ENCODE results near the gene RD3L.
"Not testable (repeated sequence)": the region's sequence is repeated elsewhere in the genome, so short reads cannot be mapped to it uniquely, and the experiment has no call there.

RD3L gene

GRCh38 chr14:103927566-103927965, 14.8 kb downstream of the RD3L start:
- no peak for DNase-seq

- DNase-seq = no peak
Observed at GRCh38 chr14:103925316-103925715, 17.0 kb downstream of the RD3L start.

GRCh38 chr14:103923863-103924262, 18.5 kb downstream of the RD3L start:
- no peak for DNase-seq

GRCh38 chr14:103921855-103922200, 20.5 kb downstream of the RD3L start:
- DNase-seq = not testable (repeated sequence)

GRCh38 chr14:103920981-103921854, 21.1 kb downstream of the RD3L start:
- peak; percentile 81 for DNase-seq

- no peak for DNase-seq
Observed at GRCh38 chr14:103916636-103917262, 25.6 kb downstream of the RD3L start.

GRCh38 chr14:103915616-103916015, 26.7 kb downstream of the RD3L start:
- DNase-seq = no peak

GRCh38 chr14:103910984-103911383, 31.3 kb downstream of the RD3L start:
- DNase-seq = no peak

GRCh38 chr14:103910262-103910935, 31.9 kb downstream of the RD3L start:
- DNase-seq = peak; percentile 87

- no peak for DNase-seq
Observed at GRCh38 chr14:103909531-103910261, 32.6 kb downstream of the RD3L start.

GRCh38 chr14:103908580-103908979, 33.7 kb downstream of the RD3L start:
- DNase-seq = no peak

GRCh38 chr14:103905842-103906456, 36.4 kb downstream of the RD3L start:
- DNase-seq = no peak

GRCh38 chr14:103904493-103905107, 37.7 kb downstream of the RD3L start:
- no peak for DNase-seq

GRCh38 chr14:103899833-103900232, 42.5 kb downstream of the RD3L start:
- no peak for DNase-seq

- DNase-seq = no peak
Observed at GRCh38 chr14:103899316-103899715, 43.0 kb downstream of the RD3L start.

GRCh38 chr14:103898711-103899110, 43.6 kb downstream of the RD3L start:
- DNase-seq = no peak

- DNase-seq = no peak
Observed at GRCh38 chr14:103898204-103898603, 44.1 kb downstream of the RD3L start.

GRCh38 chr14:103897075-103897947, 45.0 kb downstream of the RD3L start:
- no peak for DNase-seq

- DNase-seq = no peak
Observed at GRCh38 chr14:103896578-103896977, 45.8 kb downstream of the RD3L start.

GRCh38 chr14:103894723-103895059, 47.6 kb downstream of the RD3L start:
- DNase-seq = no peak

GRCh38 chr14:103894034-103894722, 48.2 kb downstream of the RD3L start:
- DNase-seq = no peak

All from NCI-H226 (cell line).